Lower leg skin (tissue), 4 donors: ENCODE data around the gene SLC4A8. TPM values are rescaled to one million over a fixed set of nuclear protein-coding genes. Genes with fewer than 3 reads are reported as not detected.

Experiments
- DNase-seq, 2 donors: peaks; one replicate each; pipeline ENCODE4 v3.0.0-alpha.2; 2019; ENCODE audit warnings: low spot score in 2 of 2
- H3K4me3 ChIP-seq: fragments of 200-600 bp; sonication (generic); 2 replicates; pipeline ENCODE4 v1.5.1; 2017; ENCODE audit warnings: mild to moderate bottlenecking, low read depth; ENCODE audit not compliant: poor library complexity, severe bottlenecking
- CTCF ChIP-seq, 3 donors: fragments of 450-650 bp; IDR thresholded peaks; one replicate each; pipeline ENCODE4 v1.5.1; 2016; ENCODE audit warnings: antibody characterized with exemption in 3 of 3, mild to moderate bottlenecking in 3 of 3, moderate library complexity in 2 of 3
- POLR2A ChIP-seq, 2 donors: fragments of 450-650 bp; IDR thresholded peaks; one replicate each; pipeline ENCODE4 v1.6.1; 2016 to 2017; ENCODE audit warnings: antibody characterized with exemption in 2 of 2, mild to moderate bottlenecking in 1 of 2, moderate library complexity in 1 of 2
- WGBS, 2 donors: methylation state at CpG; one replicate each; pipeline ENCODE4 v1.1.5; 2018; 5-methylcytosine and 5-hydroxymethylcytosine counted together
- intact Hi-C: fragments of 100-400 bp; cut with DNase I; formaldehyde crosslinking; loops from one replicate; pipeline ENCODE4 v1.15.0; 2023; ENCODE audit warnings: low total_unique reads
- total RNA-seq, 4 donors: library from RNA; depleted of rRNA; stranded (reverse); fragments of >200 nt; gene quantifications; one replicate each; pipeline ENCODE4 v1.1.0, GENCODE V29; 2016

Gene SLC4A8
- total RNA-seq, 4 donors from 2014 or later = 0.04 to 0.13 (median 0.06) TPM

- no peak overlapping the region for H3K4me3 ChIP-seq
- TF ChIP-seq POLR2A (IDR thresholded peaks at IDR 0.05) = no peak
- no peak for TF ChIP-seq CTCF (IDR thresholded peaks at IDR 0.05)
- no peak for DNase-seq
- WGBS, 2 donors = 35 to 38% methylated on average over 5 of the region's 5 CpGs
- intact Hi-C loops = no loop called here
Observed at GRCh38 chr12:51381226-51382079, 43.2 kb upstream of the SLC4A8 start.

DNA sequence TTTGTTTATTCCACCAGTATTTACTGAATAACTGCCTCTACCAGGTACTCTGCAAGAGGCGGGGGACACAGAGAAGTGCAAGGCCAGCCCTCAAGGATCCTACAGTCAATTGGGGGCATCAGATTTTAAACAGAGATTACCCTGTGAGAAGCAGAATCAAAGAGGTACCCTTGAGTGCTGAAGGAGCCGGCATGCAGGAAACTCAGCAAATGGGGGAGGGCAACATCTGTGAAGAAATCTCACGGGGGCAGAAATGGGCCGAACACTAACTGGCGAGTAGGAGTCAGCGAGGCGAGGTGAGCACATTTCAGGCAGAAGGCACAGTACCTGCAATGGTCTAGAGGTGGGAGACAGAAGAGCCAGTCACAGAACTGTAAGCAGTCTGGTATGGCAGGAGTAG, 42.5 kb upstream of the SLC4A8 start:
- DNase-seq = no peak
- TF ChIP-seq CTCF (IDR thresholded peaks at IDR 0.05) = no peak
- TF ChIP-seq POLR2A (IDR thresholded peaks at IDR 0.05) = no peak
- intact Hi-C loops = no loop called here
- no peak overlapping the region for H3K4me3 ChIP-seq
- 86 to 91% methylated on average over 7 of the region's 7 CpGs for WGBS, 2 donors

- intact Hi-C loops = no loop called here
- H3K4me3 ChIP-seq = no peak overlapping the region
- WGBS, 2 donors = 71 to 74% methylated on average over 6 of the region's 6 CpGs
- no peak for DNase-seq
- TF ChIP-seq CTCF (IDR thresholded peaks at IDR 0.05) (no peak), POLR2A (IDR thresholded peaks at IDR 0.05) (no peak)
Observed at GRCh38 chr12:51383269-51383905, 41.2 kb upstream of the SLC4A8 start.

GRCh38 chr12:51386351-51386750, 38.3 kb upstream of the SLC4A8 start:
- TF ChIP-seq POLR2A (IDR thresholded peaks at IDR 0.05) (no peak), CTCF (IDR thresholded peaks at IDR 0.05) (no peak)

DNA sequence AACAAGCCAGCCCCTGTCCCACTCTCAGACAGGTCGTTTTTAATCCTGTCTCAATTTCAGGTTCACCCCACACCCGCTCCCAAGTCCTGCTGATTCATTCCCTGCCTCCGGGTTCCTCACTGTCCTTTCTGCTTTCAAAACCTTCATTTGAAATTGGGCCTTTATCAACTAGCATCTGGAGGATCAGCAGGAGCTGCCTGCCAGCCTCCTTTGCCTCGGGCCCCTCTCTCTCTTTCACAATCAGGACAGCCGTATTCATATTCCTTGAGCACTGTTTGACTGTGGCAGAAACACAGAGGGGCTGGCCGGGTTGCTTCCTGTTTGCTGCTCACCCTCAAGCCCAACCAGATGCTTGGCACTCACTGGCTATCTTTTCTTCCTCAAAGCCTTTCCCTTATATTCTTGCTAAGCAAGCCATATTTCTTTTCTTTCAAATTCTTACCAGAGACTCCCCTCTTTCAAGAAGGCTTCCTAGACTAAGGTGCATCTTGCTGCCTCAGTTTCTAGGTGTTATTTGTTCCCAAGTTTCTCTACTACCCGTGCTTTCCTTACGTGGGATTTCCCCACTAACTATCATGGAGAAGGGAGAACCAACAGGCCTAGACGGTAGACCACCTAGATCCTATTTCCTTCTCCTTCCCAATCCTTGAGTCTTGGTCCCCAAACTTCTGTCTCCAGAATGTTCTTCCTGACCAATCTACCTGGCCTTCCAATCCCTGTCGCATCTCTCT, 36.4 kb upstream of the SLC4A8 start:
- intact Hi-C loops = no loop called here
- TF ChIP-seq POLR2A (IDR thresholded peaks at IDR 0.05) = no peak
- no peak for TF ChIP-seq CTCF (IDR thresholded peaks at IDR 0.05)
- 45% methylated on average over 10 of the region's 10 CpGs for WGBS, 2 donors
- no peak overlapping the region for H3K4me3 ChIP-seq
- DNase-seq = peak in 1 of 2 donors; percentile 55

More at GRCh38 chr12:51386351-51386750, 38.3 kb upstream of the SLC4A8 start:
- WGBS, 2 donors = 83 to 87% methylated on average over 4 of the region's 4 CpGs
- H3K4me3 ChIP-seq = no peak overlapping the region
- intact Hi-C loops = no loop called here
- no peak for DNase-seq
